ENCODE measurements around the gene PPIH.
"Not testable (repeated sequence)": the region's sequence is repeated elsewhere in the genome, so short reads cannot be mapped to it uniquely, and the experiment has no call there.

PPIH gene

DNA sequence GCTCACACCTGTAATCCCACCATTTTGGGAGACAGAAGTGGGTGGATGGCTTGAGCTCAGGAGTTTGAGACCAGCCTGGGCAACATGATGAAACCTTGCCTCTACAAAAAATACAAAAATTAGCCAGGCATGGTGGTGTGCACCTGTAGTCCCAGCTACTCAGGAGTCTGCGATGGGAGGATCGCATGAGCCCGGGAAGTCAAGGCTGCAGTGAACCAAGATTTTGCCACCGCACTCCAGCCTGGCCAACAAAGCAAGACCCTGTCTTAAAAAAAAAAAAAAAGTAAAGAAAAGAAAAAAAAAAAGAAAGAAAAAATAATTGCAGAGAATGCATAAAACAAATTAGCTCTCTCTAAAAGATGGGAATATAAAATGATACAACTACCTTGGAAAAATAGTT lies 67.6 kb downstream of the PPIH start:
- H3K27ac ChIP-seq (ENCODE audit: insufficient read depth, low read length, poor library complexity, severe bottlenecking); DNase-seq; H3K9me3 ChIP-seq (ENCODE audit: control insufficient read depth, low read length); H3K4me1 ChIP-seq (ENCODE audit: control insufficient read depth, insufficient read depth, low read length, poor library complexity, severe bottlenecking); H3K4me3 ChIP-seq (ENCODE audit: insufficient read depth, low read depth, low read length, poor library complexity, severe bottlenecking); H3K36me3 ChIP-seq (ENCODE audit: control insufficient read depth, insufficient read depth, low read length); H3K27me3 ChIP-seq (replicated peaks; ENCODE audit: control insufficient read depth, insufficient read depth, low read length, poor library complexity, severe bottlenecking): not testable (repeated sequence)

All from effector memory CD4-positive, alpha-beta T cell (primary cell).